HEK293T (cell line): ENCODE results near the gene CRHR1.

ENCODE experiments used
- BHLHE40 ChIP-seq: fragments of 450-650 bp; IDR thresholded peaks from 2 replicates; pipeline ENCODE4 v1.6.1; 2016; ENCODE audit warnings: mild to moderate bottlenecking, moderate library complexity, borderline replicate concordance
- FOXA1 ChIP-seq: fragments of 450-650 bp; IDR thresholded peaks from 2 replicates; pipeline ENCODE4 v1.6.1; 2016; ENCODE audit warnings: mild to moderate bottlenecking
- SP1 ChIP-seq: fragments of 450-650 bp; IDR thresholded peaks from 2 replicates; pipeline ENCODE4 v1.6.1; 2017

- TF ChIP-seq SP1 (no peak), FOXA1 (no peak), BHLHE40 (no peak)
Measured at GRCh38 chr17:45812102-45812501, 28.0 kb downstream of the CRHR1 start.
